HG02763 (cell line): ENCODE results near the gene L3HYPDH.

Experiments
- ATAC-seq: cut with Tn5 transposase; IDR thresholded peaks from one replicate; pipeline ENCODE4 v1.9.1; 2021; ENCODE audit warnings: mild to moderate bottlenecking, moderate library complexity; ENCODE audit not compliant: unreplicated experiment

Gene L3HYPDH

DNA sequence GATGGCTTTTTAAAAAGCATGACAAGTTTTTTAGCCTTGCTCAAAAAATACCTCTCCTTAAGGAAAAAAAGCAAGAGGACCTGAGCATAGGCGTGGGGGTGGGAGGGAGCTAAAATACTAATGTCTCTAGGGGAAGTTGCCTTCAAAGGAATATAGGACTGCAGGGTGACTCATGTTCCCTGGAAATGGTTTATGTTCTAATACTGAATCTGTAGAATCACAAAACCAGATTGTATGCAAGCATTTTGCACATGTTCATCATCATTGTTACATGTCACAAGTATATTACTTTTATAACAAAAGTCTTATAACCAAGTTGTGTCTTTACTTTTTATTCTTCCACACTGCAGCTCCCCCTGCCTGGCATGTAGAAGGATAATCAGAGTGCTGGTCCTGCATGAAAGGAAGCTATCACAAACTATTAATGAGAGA lies 55.6 kb downstream of the L3HYPDH start:
- ATAC-seq = no peak

DNA sequence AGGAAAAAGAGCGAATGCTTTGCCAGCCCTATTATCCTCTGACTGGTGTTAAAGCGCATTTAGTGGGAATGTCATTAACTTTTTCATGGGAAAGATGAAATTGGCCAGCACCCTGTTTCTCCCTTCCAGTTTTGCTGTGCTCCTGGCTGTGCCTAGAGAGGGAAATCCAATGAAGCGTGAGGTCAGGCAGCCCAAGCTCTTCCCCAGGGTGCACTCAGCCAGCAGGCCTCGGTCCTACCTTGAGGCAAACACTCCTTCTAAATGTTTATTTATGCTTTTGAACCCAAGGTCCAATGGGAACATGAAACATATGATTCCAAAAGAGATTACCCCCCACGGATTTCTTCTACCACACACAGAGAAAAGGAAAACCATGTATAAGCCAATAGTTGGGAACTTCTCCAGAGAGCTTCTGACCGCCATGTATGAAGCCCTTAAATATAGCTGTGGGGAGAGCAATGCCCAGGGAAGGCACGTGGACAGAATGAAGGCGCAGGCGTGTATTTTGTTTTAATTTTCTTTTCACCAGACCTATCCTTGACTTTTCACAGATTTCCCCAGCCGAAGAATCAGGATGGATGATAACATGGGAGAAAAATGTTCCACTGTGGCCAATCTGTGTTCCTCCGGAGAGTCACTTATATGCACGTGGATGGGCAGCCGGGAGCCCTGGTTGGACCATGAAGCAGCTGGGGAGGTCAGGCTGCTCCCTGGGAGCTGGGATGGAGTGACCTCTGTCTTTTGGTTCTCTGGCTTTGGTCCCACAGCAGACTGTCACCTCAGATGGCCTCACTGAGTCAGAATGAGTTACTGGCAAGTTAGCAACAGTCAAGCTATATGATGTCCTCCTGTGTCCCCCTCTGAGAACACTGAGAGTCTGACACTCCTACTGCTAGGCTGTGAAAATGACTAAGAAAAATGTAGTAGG lies 56.3 kb downstream of the L3HYPDH start:
- ATAC-seq = no peak

- ATAC-seq = no peak
Measured at GRCh38 chr14:59425322-59425935, 58.8 kb downstream of the L3HYPDH start.

DNA sequence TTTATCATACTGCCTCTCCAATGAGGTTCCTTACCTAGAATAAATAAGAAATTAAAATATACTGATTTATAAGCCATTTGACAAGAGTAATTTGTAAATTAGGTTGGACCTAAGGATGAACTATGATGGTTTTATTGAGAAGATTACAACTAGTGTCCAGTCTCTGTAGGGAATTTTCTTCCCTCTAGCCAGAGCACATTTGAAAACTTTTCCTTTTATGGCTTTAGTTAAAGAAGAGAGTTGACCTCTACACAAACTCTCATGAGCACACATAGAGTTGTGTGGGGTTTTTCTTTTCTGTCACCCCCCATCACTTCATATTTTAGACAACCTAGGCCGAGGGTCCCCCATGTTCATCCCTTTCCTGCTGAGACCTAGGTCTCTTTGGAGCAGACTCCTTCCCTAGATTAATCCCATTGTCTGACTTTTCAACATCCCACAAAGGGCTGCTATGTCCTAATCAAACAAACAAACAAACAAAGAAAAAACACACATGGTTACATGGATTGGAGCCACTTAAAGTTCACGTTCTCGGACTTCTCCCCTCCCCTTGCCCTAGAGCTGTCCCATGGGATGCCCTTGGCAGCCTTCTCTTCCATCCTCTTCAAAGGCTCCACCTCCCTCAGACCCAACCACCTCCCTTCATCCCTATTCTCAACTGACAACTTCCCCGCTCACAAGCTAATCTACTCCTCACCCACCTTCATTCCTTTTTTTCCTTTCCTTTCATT lies 59.7 kb downstream of the L3HYPDH start:
- ATAC-seq = no peak
